Lower leg skin (tissue), 3 donors: ENCODE data around the gene FGD3.

Experiments used
- CTCF ChIP-seq, 3 donors: fragments of 450-650 bp; IDR thresholded peaks; one replicate each; pipeline ENCODE4 v1.5.1; 2016; ENCODE audit warnings: antibody characterized with exemption in 3 of 3, mild to moderate bottlenecking in 3 of 3, moderate library complexity in 2 of 3
- POLR2A ChIP-seq, 2 donors: fragments of 450-650 bp; IDR thresholded peaks; one replicate each; pipeline ENCODE4 v1.6.1; 2016 to 2017; ENCODE audit warnings: antibody characterized with exemption in 2 of 2, mild to moderate bottlenecking in 1 of 2, moderate library complexity in 1 of 2

- no peak for TF ChIP-seq CTCF (IDR thresholded peaks at IDR 0.05)
- TF ChIP-seq POLR2A (IDR thresholded peaks at IDR 0.05), result no peak
These were observed 130.0 kb downstream of the FGD3 start for GRCh38 chr9:93077367-93077766.
